GM19025 (cell line): ENCODE measurements around the gene PRDM15.

Experiments used
- ATAC-seq: cut with Tn5 transposase; IDR thresholded peaks from one replicate; pipeline ENCODE4 v1.9.1; 2021; ENCODE audit warnings: mild to moderate bottlenecking, low read depth, moderate library complexity; ENCODE audit not compliant: unreplicated experiment

Gene PRDM15

DNA sequence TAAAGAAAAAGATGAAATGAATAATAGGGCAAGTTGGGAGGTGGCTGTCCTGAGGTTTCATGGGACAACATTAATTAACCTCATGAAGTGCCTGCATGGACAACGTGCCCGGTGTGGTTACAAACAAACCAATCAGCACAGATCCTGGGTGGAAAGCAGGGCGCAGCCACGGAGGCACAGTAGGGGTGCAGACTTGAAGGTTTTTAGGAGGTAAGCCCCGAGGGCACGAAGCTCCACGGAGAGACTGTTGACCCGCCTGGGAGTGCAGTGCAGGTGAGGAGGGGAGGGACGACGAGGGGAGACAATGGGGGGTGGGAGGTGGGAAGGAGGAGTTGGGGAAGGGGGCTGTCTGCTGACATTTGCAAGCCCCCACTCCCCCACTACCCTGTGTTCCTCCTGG lies 110.0 kb downstream of the PRDM15 start:
- ATAC-seq, result no peak

DNA sequence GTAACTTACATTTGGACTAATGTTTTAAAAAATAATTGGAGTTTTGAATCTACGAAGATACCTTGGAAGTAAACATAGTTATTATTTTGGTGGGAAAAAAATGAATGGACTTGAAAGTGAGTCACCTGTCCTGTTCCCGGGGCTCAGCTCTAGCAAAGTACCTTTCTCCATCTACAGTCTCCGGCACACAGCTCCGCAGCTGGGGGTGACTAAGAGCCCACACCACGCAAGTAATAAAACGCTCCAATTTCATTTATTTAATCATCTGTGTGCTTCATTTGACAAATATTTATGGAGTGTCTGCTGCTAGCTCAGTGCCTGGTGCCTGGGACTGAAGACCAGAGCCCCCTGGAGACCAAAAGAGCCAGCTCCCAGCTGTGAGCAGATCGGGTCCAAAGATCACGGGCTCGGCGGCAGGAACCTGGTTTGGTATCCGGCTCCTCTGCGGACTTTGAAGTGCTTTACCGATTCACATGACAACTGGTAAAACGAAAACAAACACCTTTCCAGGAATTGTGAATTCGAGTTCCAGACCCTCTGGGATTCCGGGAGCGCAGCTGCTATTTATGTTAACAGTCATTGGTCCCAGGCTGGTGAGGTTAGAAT lies 110.6 kb downstream of the PRDM15 start:
- no peak for ATAC-seq

DNA sequence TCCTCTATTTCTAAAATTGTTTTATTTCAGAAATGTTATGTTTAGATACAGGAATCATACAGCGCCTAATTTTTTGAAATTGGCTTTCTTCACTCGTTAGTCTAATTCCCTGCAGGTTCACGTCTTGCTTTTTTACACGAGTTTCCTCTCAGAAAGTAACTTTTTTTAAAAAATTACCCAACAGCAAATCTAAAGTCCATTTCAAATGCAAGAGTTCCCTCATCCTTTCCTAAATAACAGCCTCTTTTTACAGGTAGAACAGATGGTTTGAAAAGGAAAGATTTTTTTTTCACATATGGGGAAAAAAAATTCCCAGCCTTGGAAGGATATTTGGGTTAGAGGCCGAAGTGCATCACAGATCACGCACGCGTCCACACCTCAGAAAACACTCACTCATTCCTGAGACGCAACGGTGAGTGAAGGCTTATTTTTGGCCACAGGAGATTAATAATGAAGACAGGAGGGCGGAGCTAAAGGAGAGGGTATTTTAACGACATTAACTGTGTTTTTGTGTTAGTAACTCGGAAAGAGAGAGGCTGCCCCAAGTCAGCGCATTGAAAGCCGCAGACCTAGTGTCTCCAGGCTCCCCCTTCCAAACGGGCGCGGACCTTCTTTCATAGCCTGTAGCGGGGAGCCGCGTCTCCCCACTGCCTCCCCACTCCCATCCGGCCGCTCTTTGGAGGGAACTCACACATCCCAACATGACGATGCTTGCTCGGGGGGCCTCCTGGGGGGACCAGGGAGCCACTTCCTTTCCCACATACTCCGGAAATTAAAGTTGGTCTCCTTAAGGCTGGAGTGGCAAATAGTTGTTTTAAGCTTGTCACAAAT lies 111.3 kb downstream of the PRDM15 start:
- ATAC-seq, result no peak

DNA sequence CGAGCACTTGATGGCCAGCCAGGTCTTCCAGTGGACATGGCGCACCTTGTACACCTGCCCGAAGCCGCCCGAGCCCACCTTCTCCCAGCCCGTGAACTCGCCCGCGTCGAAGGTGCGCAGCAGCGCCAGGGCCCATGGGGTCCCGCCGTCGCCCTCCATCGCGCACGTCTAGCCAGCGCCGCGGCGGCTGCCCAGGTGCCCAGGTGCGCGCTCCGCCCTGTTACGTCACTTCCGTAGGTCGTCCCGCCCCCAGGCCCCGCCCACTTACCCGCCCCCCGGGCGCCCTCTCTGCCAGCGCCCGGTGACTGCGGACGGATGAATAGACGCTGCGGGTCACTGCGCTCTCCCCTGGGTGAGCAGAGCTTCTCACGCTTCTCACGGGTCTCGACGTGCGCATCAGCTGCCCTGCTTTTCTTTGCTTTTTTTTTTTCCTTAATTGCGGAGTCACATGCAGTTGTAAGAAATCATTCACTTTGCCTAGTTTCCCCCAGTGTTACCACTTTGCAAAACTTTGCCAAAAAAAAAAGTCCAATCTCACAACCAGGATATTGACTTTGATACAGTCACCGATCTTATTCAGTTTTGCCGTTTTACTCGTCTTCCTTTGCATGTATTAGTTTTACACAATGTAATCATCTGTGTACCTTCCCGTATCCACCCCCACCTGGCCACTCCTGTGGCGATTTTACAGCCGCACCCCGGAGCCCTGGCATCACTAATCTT lies 112.1 kb downstream of the PRDM15 start, which contains the start of gene RIPK4:
Gene RIPK4 (minus strand): TSS at position 170 of the 723 bp plus-strand sequence. CDS start 11 bp downstream, at position 159.
- peak; percentile 60 for ATAC-seq

DNA sequence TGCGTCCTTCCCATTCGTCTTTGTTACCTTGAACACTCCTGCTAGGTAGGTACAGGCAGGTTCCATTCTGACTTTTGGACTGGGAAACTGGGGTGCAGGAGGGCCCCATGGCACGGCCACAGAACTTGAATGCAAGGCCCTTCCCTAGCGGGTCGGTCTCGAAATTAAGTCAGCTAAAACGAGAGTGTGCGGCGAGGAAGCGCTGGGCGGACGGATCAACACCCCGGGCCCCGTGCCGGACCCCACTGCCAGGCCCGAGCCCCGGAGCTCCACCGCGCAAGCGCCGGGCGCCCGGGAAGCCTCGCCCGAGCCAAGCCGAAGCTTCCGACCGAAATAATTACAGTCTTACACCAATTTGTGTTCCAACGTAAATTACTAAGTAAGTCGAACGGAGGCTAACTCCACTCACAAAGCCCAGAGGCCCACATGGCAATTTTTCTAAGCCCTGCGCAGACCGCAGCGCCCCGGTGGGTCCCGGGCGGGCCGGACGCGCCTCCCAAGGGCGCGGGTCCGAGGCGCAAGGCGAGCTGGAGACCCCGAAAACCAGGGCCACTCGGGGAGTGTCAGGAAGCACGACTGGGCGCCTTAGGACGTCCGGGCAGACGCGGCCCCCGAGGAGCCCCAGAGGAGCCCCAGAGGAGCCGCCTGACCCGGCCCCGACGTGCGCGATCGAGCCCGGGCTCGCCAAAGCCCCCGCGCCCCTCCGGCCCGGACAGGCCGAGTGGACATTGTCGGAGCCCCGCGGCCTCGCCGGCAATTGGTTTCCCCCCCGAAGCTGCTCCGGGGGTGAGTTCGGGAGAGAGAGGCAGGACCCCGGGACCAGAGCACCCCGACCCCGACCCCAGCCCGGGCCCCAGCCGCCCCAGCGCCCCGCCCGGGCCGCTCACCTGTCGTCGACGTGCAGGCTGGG lies 112.9 kb downstream of the PRDM15 start:
- no peak for ATAC-seq

DNA sequence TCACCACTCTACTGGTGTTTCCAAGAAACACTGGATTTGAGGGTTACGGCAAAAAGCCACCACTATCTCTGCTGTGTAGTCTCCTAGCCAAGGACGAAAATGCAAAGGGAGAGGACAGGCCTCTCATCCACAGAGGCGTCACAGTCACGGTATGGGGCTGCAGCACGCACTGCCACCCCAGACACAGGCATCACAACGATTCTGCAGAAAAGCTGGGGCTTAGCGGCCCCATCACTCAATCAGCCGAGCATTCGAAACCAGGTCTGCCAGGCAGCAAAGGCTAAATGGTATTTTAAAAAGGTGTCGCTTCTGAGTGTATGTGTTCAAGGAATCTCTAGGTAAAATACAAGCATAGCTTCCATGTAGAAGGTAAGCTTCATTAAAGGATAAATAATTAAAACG lies 113.7 kb downstream of the PRDM15 start:
- ATAC-seq, result no peak

DNA sequence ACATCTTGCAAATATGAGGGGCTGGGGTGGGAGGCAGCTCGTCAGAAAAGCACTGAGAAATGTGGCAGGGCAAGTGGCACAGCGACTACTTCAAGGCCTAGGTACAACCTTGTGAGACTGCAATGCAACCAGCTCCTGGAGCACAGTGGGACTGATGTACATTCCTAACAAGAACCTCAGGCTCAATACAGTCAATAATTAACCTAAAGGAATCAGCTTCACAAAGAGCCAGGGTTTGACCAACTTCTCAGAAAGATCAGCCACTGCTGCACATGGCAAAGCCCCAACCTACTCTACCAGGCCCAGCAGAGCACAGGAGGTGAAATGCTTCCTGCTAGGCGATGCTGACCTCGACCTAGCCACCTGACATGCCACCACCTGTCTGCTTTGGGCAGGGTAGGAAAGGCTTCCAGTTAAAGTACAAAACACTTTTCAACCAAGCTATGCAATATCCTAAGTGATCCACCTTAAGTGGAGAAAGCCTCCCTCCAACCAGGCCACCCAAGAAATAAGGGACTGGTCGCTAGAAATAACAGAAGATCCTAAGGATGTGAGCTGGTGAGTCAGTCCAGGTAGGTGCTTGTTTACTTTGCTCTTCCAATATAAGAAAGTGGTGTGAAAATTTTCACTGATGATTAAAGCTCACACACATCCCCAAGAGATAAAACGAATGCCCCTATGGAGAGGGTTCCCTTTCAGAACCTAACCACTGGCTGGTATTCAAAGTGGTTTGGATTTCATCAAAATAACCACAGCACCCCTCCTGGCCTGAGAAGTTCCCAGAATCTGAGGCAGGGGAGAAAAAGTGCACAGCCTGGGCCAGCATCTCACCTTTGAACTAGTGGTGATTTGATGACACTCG lies 114.4 kb downstream of the PRDM15 start:
- ATAC-seq, result no peak

DNA sequence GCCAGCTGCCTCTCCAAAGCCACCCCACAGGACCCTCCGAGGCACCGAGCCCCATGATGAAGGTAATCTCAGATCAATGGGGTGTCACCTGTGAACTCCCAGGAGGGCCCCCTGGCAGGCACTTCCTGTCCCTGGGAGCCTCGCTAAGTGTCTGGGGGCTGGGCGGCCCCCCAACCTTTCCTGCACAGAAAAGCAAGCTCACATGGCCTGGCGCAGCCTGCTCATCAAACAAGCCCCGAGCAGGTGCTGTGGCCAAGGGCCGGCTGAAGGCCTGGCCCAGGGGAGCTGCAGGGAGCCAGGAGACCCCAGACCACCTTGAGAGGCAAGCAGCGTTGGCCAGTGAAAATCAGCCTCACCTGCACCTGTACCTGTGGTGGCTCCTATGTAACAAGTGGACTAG lies 115.1 kb downstream of the PRDM15 start:
- no peak for ATAC-seq

DNA sequence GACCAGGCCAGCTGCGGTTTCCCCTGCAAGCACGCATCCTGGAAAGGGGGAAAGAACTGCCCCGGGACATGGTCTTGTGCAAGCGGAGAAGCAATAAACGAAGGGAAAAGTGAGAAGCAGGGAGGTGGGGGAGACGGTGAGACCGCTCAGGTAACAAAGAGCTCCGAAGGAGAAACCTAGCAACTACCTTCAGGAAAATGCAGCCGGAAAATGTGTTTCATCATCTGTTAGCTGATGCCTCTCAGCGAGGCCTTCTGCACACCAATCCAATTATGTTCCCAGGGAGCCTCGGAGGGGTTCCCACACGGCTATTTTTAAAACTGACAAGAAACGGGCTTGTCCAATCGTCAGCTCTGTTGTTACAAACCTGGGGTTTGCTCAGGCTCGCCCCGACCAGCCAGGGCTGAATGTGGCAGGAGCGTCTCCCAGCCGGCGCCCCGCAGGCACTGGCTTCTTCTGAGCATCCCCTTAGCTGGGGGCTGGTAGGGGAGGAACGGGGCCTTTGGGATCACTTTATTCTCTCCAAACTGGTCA lies 115.7 kb downstream of the PRDM15 start:
- no peak for ATAC-seq

DNA sequence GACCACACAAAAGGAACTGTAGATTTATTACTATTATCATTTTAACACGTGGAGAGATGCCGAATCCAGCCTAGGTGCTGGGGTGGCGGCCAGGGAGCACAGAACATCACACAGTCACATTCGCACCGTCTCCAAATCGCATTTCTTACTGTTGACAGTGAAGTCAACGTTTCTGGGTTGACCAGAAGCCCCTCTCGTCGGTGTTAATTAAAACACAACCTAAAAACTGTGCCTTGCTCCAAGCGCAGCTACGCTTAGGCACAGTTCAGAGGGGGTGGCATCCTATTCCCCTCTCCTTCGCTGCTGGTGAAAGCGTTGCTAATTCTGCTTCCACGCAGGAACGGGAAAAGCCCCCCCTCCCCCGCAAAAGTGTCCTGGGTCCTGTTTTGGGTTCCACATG lies 116.4 kb downstream of the PRDM15 start:
- ATAC-seq, result no peak

DNA sequence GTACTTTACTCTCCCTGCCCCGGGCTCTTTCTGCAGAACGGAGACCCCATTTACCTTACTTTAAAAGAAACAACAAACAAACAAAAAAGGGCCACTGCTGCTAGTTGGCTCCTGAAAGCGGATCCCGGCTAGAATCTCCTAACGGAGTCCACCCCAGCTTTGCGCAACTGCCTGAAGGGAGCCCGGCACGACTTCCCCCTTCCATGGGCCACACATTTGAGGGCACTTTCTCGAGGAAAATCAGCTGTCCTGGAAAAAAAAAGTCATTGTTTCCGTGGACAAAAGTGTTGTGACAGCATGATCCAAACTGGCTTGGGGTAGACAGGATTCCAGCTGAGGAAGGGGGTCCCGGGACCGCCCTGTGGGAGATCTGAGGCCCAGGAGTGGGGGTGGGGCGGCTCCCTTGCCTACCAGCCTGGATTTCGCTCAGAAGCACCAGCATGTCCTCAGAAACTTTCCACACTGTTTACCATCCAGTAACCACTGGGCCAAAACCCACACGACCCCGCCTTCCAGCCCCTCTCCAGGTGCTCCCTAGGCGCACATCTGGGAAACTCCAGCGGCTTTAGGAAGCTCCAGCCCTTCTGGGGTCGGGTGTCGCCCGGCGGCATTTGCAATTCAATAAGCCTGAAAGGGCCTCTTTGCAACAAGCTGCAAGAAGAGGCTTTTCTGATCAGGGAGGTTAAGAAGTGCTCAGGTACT lies 117.1 kb downstream of the PRDM15 start:
- no peak for ATAC-seq

DNA sequence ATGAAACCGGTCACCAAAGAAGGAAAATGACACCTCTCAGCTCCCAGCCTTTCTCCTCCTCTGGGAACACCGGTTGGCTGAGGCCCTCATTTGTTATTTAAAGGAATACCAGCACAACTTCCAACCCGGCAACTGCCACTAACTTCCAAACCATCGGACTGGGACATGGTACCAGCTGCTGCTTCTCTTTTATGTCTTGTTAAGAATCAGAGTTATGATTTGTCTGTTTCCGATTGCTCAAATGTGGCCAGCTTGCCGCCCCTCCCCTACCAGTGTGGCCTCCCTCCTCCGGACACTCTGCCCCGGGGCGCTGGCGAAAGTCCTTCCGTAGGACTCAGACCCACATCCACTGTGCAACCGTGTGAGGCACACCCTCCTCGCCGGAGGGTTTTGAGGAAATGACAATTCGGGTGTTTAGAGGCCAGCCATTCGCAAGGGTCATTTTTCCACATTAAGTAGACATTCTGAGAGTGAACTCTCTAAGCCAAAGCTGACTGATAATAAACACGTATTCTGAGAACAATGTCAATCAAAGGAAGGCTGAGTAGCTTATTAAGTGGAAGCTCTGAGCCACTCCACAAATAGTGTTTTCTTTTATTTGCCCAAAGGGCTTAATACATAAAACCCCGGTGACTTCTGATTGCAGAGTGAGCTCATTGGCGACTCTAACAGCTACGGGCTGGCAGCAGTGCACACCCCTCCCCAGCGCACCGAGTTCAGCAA lies 117.8 kb downstream of the PRDM15 start:
- ATAC-seq, result no peak

DNA sequence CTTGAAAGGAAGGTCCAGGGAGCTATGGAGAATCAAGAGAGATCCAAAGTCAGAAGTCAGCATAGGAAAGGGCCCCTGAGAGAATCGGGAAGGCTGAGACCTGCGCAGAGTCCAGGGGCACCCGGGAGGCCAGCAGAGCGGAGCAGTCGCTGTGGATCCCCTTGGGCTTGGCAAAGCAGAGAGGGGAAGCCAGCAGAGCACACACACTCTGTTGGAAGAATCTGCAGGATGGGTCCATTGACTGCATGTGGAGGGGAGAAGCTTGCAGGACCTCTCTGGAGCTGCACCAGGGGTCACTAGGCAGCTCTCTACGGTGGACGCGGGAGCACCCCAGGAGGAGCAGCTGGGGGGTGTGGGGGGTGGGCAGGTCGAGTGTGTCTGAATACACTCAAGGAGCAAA lies 118.7 kb downstream of the PRDM15 start:
- ATAC-seq, result no peak

DNA sequence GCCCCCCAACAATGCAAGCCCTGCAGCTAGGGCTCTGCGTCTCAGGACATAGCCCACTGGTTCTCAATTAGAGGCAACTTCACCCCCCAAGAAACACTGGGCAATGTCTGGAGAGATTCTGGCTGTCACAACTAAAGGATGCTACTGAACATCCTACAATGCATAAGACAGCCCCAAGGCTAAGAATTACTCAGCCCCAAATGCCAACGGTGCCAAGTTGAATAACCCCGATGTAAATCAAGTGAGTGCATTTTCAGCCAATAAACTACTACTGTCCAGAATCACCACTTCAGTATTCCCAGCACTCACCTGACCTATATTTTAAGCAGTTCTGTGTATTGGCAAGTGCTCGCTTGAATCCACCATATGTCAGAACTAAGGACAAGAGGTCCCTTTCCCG lies 119.2 kb downstream of the PRDM15 start:
- no peak for ATAC-seq

DNA sequence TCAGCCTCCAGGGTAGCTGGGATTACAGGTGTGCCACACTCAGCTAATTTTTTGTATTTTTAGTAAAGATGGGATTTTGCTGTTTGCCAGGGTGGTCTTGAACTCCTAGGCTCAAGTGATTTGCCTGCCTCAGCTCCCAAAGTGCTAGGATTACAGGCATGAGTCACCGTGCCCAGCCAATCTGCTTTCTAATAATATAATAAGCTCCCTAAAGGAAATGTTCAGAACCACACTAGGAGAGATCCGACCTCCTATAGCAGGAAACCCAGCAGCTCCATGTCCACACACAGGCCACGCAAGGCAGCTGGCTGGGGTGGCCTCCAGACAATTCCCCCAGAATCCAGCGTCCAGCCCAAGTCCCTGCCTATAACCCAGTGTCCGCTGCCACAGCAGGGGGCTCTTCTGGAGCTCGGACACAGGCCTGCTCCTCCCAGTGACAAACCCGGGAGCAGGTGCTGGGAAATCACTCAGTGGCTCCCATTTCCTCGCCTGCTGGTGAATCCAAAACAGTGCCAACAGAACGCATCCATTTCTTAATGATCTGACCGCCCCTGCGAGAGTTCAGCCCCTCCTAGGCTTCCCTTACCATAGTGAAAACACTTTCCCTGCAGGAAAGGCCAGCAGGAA lies 119.8 kb downstream of the PRDM15 start:
- no peak for ATAC-seq

DNA sequence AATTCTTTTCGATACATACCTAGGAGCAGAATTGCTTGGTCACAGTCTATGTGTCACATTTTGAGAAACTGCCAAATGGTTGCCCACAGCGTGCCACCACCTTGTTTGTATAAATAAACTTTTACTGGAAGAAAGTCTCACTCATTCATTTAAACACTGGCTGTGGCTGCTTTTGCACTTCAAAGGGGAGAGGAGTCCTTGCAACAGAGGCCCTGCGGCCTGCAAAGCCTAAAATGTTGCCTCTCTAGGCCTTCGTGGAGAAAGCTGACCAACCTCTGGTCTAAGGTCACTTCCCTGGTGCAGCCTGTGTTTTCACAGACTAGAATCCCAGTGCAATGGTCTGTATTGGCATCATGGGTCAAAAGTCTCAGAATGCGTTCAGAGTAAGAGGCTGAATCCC lies 120.6 kb downstream of the PRDM15 start:
- ATAC-seq, result no peak

DNA sequence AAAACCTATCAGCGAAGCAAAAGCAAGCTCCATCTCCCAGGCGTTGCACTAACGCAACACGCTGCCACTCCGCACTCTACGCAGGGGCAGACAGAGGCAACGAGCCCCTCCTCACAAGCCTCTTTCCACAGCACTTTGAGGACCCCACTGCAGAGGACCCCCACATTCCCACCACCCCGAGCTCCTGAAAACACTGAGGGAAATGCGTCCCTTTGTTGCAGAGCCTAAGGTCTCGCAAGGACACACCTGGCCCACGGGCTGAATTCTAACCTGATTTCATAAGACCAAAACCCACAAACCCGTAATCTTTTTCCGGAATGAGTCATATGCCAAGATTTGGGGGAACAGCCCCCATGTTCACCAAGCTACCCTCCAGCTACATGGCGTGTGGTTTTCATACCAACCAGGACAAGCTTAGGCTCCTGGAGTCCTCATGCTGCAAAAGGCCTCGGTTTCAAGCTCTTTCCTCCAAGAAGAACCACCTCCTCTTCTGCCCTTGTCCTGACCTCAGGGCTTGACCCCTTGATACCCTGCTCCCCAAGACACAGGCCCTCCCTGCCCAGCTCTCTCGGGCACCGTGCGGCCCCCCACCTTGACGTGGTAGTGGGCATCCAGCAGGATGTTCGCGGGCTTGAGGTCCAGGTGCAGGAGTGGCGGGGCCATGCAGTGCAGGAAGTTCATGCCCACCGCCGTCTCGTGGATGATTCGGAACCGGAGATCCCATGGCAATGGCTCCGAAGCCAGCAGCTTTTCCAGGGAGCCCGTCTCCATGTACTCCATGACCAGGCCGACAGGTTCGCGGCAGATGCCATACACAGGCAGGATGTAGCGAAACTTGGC lies 123.0 kb downstream of the PRDM15 start:
- no peak for ATAC-seq
